ENCODE data around the gene ANO2.

The ANO2 gene

GRCh38 chr12:5964913-5965900 is 20.1 kb upstream of the ANO2 start:
- DNase-seq = no peak

GRCh38 chr12:5963515-5963914 is 18.5 kb upstream of the ANO2 start:
- no peak for DNase-seq

GRCh38 chr12:5960783-5961182 is 15.7 kb upstream of the ANO2 start:
- no peak for DNase-seq

GRCh38 chr12:5956987-5957386 is 11.9 kb upstream of the ANO2 start:
- no peak for DNase-seq

- DNase-seq = no peak
These were observed 9.6 kb upstream of the ANO2 start for GRCh38 chr12:5954661-5955060.

- DNase-seq = no peak
These were observed 9.0 kb upstream of the ANO2 start for GRCh38 chr12:5953835-5954586.

- no peak for DNase-seq
These were observed 7.0 kb upstream of the ANO2 start for GRCh38 chr12:5952031-5952430.

GRCh38 chr12:5948696-5949095 is 3.6 kb upstream of the ANO2 start:
- DNase-seq = no peak

GRCh38 chr12:5947006-5947405 is 1.9 kb upstream of the ANO2 start:
- DNase-seq = no peak

- DNase-seq = no peak
These were observed 1.3 kb upstream of the ANO2 start for GRCh38 chr12:5946388-5946787.

- DNase-seq = no peak
These were observed 380 bp downstream of the ANO2 start for GRCh38 chr12:5944688-5945070.

- DNase-seq = no peak
These were observed 1.0 kb downstream of the ANO2 start for GRCh38 chr12:5944053-5944452.

- DNase-seq = no peak
These were observed 3.2 kb downstream of the ANO2 start for GRCh38 chr12:5941907-5942306.

GRCh38 chr12:5927732-5928516 is 17.1 kb downstream of the ANO2 start:
- DNase-seq = no peak

- no peak for DNase-seq
These were observed 19.4 kb downstream of the ANO2 start for GRCh38 chr12:5925646-5926045.

- no peak for DNase-seq
These were observed 20.7 kb downstream of the ANO2 start for GRCh38 chr12:5924342-5924741.

GRCh38 chr12:5923751-5924150 is 21.3 kb downstream of the ANO2 start:
- DNase-seq = no peak

- no peak for DNase-seq
These were observed 21.9 kb downstream of the ANO2 start for GRCh38 chr12:5923043-5923605.

- no peak for DNase-seq
These were observed 22.8 kb downstream of the ANO2 start for GRCh38 chr12:5921966-5922899.

- no peak for DNase-seq
These were observed 23.8 kb downstream of the ANO2 start for GRCh38 chr12:5921027-5921909.
